HCT116 (cell line): Measurements from ENCODE around the gene IGSF21. TPM values are rescaled to one million over a fixed set of nuclear protein-coding genes. Genes with fewer than 3 reads are reported as not detected.

ENCODE experiments used
- ATAC-seq: fragments of 200-7000 bp; cut with Tn5 transposase; 2 replicates; pipeline ENCODE4 v1.9.1; 2020; ENCODE audit warnings: mild to moderate bottlenecking, moderate library complexity
- BruUV-seq: library from RNA; stranded (reverse); fragments of 400-500 nt; replicated peaks from 2 replicates; lab custom pipeline; 2021; lab: Mats Ljungman, UMichigan
- CTCF ChIA-PET: fragments of 300-600 bp; sonication (Branson Sonifier 250); formaldehyde crosslinking; loops from one replicate; lab custom pipeline; 2021; ENCODE audit warnings: antibody characterized with exemption; lab: Charles Lee
- POLR2A ChIA-PET: fragments of 300-600, 350-600 bp; sonication (Branson Sonifier 250); formaldehyde crosslinking; loops from one replicate; lab custom pipeline; 2021; ENCODE audit warnings: antibody characterized with exemption; lab: Charles Lee
- RAD21 ChIA-PET, 2 experiments: fragments of 300-600 bp; sonication (Branson Sonifier 250); formaldehyde crosslinking; loops; one replicate each; lab custom pipeline; 2023; ENCODE audit warnings: low total read pairs in 2 of 2; ENCODE audit not compliant: uncharacterized antibody in 2 of 2, unreplicated experiment in 2 of 2, low non-redundant PET in 1 of 2; lab: Charles Lee
- DNase-seq: peaks from one replicate; pipeline ENCODE4 v3.0.0-alpha.2; 2010; ENCODE audit warnings: low read depth, low spot score
- H2AFZ ChIP-seq: fragments of 200-600 bp; shearing (Covaris generic), sonication (generic); 2 replicates; pipeline ENCODE4 v1.6.1; 2017; ENCODE audit warnings: low read depth, mixed run types, mixed read lengths, antibody characterized with exemption, low read length; ENCODE audit not compliant: poor library complexity, severe bottlenecking
- H3K27ac ChIP-seq: 2 replicates; pipeline ENCODE4 v1.5.1; 2012; ENCODE audit warnings: low read depth, low read length
- H3K27me3 ChIP-seq: fragments of 200-600 bp; sonication (generic); 2 replicates; pipeline ENCODE4 v1.6.1; 2016; ENCODE audit warnings: mixed run types, low read length, mixed read lengths; ENCODE audit not compliant: insufficient read depth
- H3K36me3 ChIP-seq, 2 experiments: fragments of 200-500 bp in 1 of 2; fragments of 200-600 bp in 1 of 2; sonication (Bioruptor generic) in 1 of 2; sonication (generic) in 1 of 2; 2 replicates each; pipeline versions ENCODE4 v1.5.1 to v1.6.1; 2014 to 2016; ENCODE audit warnings: low read length in 2 of 2, inconsistent platforms in 1 of 2, mixed read lengths in 1 of 2, mixed run types in 1 of 2; ENCODE audit not compliant: insufficient read depth in 2 of 2, control insufficient read depth in 1 of 2
- H3K4me1 ChIP-seq, 2 experiments: fragments of 200-600 bp in 1 of 2; sonication (generic) in 1 of 2; 2 replicates each; pipeline versions ENCODE4 v1.5.1 to v1.6.1; 2012 to 2017; ENCODE audit warnings: low read length in 2 of 2, inconsistent platforms in 1 of 2, mild to moderate bottlenecking in 1 of 2, mixed read lengths in 1 of 2, mixed run types in 1 of 2, moderate library complexity in 1 of 2; ENCODE audit not compliant: insufficient read depth in 2 of 2, control insufficient read depth in 1 of 2
- H3K4me2 ChIP-seq: fragments of 200-600 bp; sonication (generic); 2 replicates; pipeline ENCODE4 v1.6.1; 2017; ENCODE audit warnings: mixed run types, low read length, mixed read lengths
- H3K4me3 ChIP-seq, 2 experiments: fragments of 200-600 bp in 1 of 2; sonication (generic) in 1 of 2; replicated peaks in 1 of 2; 2 replicates each; pipeline ENCODE4 v1.5.1; 2011 to 2016; ENCODE audit warnings: low read length in 2 of 2, control low read depth in 1 of 2, low read depth in 1 of 2, mild to moderate bottlenecking in 1 of 2, mixed read lengths in 1 of 2, mixed run types in 1 of 2
- H3K79me2 ChIP-seq: fragments of 200-600 bp; sonication (generic); 2 replicates; pipeline ENCODE4 v1.6.1; 2017; ENCODE audit warnings: mild to moderate bottlenecking, mixed run types, low read length, moderate library complexity, mixed read lengths; ENCODE audit not compliant: insufficient read depth
- H3K9ac ChIP-seq: fragments of 200-600 bp; sonication (generic); 2 replicates; pipeline ENCODE4 v1.6.1; 2016; ENCODE audit warnings: low read length, mixed read lengths
- H3K9me2 ChIP-seq: fragments of 200-600 bp; sonication (generic), shearing (Covaris generic); 2 replicates; pipeline ENCODE4 v1.6.1; 2017; ENCODE audit warnings: mixed run types, mild to moderate bottlenecking, moderate library complexity; ENCODE audit not compliant: insufficient read depth
- H3K9me3 ChIP-seq, 2 experiments: fragments of 200-500 bp in 1 of 2; fragments of 200-600 bp in 1 of 2; sonication (Bioruptor generic) in 1 of 2; sonication (generic) in 1 of 2; 2 replicates each; pipeline ENCODE4 v1.6.1; 2014 to 2017; ENCODE audit warnings: low read length in 2 of 2, mixed read lengths in 2 of 2, inconsistent platforms in 1 of 2, low read depth in 1 of 2, mild to moderate bottlenecking in 1 of 2, mixed run types in 1 of 2, moderate library complexity in 1 of 2; ENCODE audit not compliant: control insufficient read depth in 1 of 2, insufficient read depth in 1 of 2
- H4K20me1 ChIP-seq: fragments of 200-600 bp; sonication (generic), shearing (Covaris generic); 2 replicates; pipeline ENCODE4 v1.6.1; 2017; ENCODE audit warnings: mixed run types, mild to moderate bottlenecking, moderate library complexity; ENCODE audit not compliant: insufficient read depth
- ATF3 ChIP-seq: IDR thresholded peaks from 2 replicates; pipeline ENCODE4 v1.6.1; 2012
- CEBPB ChIP-seq: IDR thresholded peaks from 2 replicates; pipeline ENCODE4 v1.6.1; 2012; ENCODE audit warnings: low read depth
- EZH2 ChIP-seq: fragments of 200-600 bp; sonication (generic); IDR thresholded peaks from 2 replicates; pipeline ENCODE4 v1.6.1; 2017; ENCODE audit warnings: antibody characterized with exemption, mixed run types
- JUND ChIP-seq: IDR thresholded peaks from 2 replicates; pipeline ENCODE4 v1.6.1; 2012
- POLR2A ChIP-seq: IDR thresholded peaks from 2 replicates; pipeline ENCODE4 v1.7.0; 2011; ENCODE audit warnings: borderline replicate concordance; ENCODE audit not compliant: insufficient read depth, insufficient read length; ENCODE audit errors: extremely low read depth
- SIN3A ChIP-seq: IDR thresholded peaks from 2 replicates; pipeline ENCODE4 v1.6.1; 2012; ENCODE audit warnings: low read depth
- TCF7L2 ChIP-seq: IDR thresholded peaks from 2 replicates; pipeline ENCODE4 v1.7.0; 2011; ENCODE audit warnings: borderline replicate concordance, inconsistent platforms; ENCODE audit not compliant: insufficient read depth, insufficient read length; ENCODE audit errors: extremely low read depth
- YY1 ChIP-seq: IDR thresholded peaks from 2 replicates; pipeline ENCODE4 v1.6.1; 2011; ENCODE audit warnings: low read length, low read depth, moderate library complexity, mild to moderate bottlenecking; ENCODE audit not compliant: insufficient replicate concordance; ENCODE audit errors: extremely low read depth
- ZFX ChIP-seq: fragments of 450-650 bp; IDR thresholded peaks from 2 replicates; pipeline ENCODE4 v1.6.1; 2017
- ZNF274 ChIP-seq: fragments of 200-500 bp; sonication (Bioruptor generic); IDR thresholded peaks from 2 replicates; pipeline ENCODE4 v1.6.1; 2014; ENCODE audit warnings: mild to moderate bottlenecking, low read depth, low read length, inconsistent platforms
- intact Hi-C: fragments of 100-400 bp; cut with micrococcal nuclease; formaldehyde crosslinking; loops from 2 replicates; pipeline ENCODE4 v1.10.0; 2022
- total RNA-seq: library from RNA; stranded (reverse); gene quantifications from one replicate; pipeline ENCODE4 v1.2.1, GENCODE V29; 2021; ENCODE audit not compliant: unreplicated experiment
- TF ChIP-seq, protein P1 (sequence below), 3 experiments: fragments of 200-600 bp in 1 of 3; sonication (generic) in 1 of 3; IDR thresholded peaks in 2 of 3; conservative IDR thresholded peaks in 1 of 3; 2 replicates each; pipeline ENCODE4 v1.5.1; 2012 to 2017; ENCODE audit warnings: low read depth in 2 of 3, low read length in 2 of 3, antibody characterized with exemption in 1 of 3, borderline replicate concordance in 1 of 3, control low read depth in 1 of 3, mild to moderate bottlenecking in 1 of 3, mixed read lengths in 1 of 3, mixed run types in 1 of 3, moderate library complexity in 1 of 3; ENCODE audit not compliant: insufficient read depth in 1 of 3
- TF ChIP-seq, protein P2 (sequence below): IDR thresholded peaks from 2 replicates; pipeline ENCODE4 v1.6.1; 2012
- TF ChIP-seq, protein P3 (sequence below): IDR thresholded peaks from 2 replicates; pipeline ENCODE4 v1.6.1; 2011; ENCODE audit warnings: mild to moderate bottlenecking, low read length, moderate library complexity; ENCODE audit not compliant: insufficient replicate concordance; ENCODE audit errors: extremely low read depth

Gene IGSF21
- total RNA-seq, 1 experiment from 2014 or later = not detected

- no peak overlapping the region for H3K4me3 ChIP-seq
- H3K4me1 ChIP-seq = peaks cover 0 to 3% of the 10 kb centered on the region in 2 experiments; a peak in 1 of 4 replicates
- ATAC-seq = no peak
- no peaks in the 10 kb centered on the region for H3K9me2 ChIP-seq
- H3K4me2 ChIP-seq = no peak overlapping the region
- no peak overlapping the region for H2AFZ ChIP-seq
- no peak for DNase-seq
- POLR2A ChIA-PET = no interaction called here
- H4K20me1 ChIP-seq = no peaks in the 10 kb centered on the region
- CTCF ChIA-PET = no interaction called here
- RAD21 ChIA-PET = no interaction called here
- no peaks in the 10 kb centered on the region for H3K9me3 ChIP-seq
- no peak overlapping the region for H3K27ac ChIP-seq
- no peaks in the 10 kb centered on the region for H3K36me3 ChIP-seq
- intact Hi-C loops = no loop called here
- H3K9ac ChIP-seq = no peak overlapping the region
- no peaks in the 10 kb centered on the region for H3K79me2 ChIP-seq
- no TSS peak for BruUV-seq
- H3K27me3 ChIP-seq = no peaks in the 10 kb centered on the region
- TF ChIP-seq, protein P1, sequence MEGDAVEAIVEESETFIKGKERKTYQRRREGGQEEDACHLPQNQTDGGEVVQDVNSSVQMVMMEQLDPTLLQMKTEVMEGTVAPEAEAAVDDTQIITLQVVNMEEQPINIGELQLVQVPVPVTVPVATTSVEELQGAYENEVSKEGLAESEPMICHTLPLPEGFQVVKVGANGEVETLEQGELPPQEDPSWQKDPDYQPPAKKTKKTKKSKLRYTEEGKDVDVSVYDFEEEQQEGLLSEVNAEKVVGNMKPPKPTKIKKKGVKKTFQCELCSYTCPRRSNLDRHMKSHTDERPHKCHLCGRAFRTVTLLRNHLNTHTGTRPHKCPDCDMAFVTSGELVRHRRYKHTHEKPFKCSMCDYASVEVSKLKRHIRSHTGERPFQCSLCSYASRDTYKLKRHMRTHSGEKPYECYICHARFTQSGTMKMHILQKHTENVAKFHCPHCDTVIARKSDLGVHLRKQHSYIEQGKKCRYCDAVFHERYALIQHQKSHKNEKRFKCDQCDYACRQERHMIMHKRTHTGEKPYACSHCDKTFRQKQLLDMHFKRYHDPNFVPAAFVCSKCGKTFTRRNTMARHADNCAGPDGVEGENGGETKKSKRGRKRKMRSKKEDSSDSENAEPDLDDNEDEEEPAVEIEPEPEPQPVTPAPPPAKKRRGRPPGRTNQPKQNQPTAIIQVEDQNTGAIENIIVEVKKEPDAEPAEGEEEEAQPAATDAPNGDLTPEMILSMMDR (IDR thresholded peaks at IDR 0.05 in 2 of 3, conservative IDR thresholded peaks at IDR 0.05 in 1 of 3; ENCODE audit: borderline replicate concordance in 1 of 3, insufficient read depth in 1 of 3, low read depth in 2 of 3, low read length in 2 of 3) = no peak
- TF ChIP-seq ZNF274 (no peak), TCF7L2 (no peak), SIN3A (no peak), POLR2A (no peak), JUND (no peak), EZH2 (no peak)
These were observed 207.9 kb downstream of the IGSF21 start for GRCh38 chr1:18315449-18315848.

GRCh38 chr1:18316764-18317163, 209.2 kb downstream of the IGSF21 start:
- no peak for DNase-seq
- intact Hi-C loops = no loop called here
- TF ChIP-seq CEBPB = no peak
- no peak for TF ChIP-seq ZFX
- TF ChIP-seq SIN3A = no peak
- no peak for TF ChIP-seq ZNF274
- TF ChIP-seq ATF3 = no peak
- TF ChIP-seq, protein P2, sequence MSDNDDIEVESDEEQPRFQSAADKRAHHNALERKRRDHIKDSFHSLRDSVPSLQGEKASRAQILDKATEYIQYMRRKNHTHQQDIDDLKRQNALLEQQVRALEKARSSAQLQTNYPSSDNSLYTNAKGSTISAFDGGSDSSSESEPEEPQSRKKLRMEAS = no peak
- TF ChIP-seq JUND = no peak
- TF ChIP-seq, protein P3, sequence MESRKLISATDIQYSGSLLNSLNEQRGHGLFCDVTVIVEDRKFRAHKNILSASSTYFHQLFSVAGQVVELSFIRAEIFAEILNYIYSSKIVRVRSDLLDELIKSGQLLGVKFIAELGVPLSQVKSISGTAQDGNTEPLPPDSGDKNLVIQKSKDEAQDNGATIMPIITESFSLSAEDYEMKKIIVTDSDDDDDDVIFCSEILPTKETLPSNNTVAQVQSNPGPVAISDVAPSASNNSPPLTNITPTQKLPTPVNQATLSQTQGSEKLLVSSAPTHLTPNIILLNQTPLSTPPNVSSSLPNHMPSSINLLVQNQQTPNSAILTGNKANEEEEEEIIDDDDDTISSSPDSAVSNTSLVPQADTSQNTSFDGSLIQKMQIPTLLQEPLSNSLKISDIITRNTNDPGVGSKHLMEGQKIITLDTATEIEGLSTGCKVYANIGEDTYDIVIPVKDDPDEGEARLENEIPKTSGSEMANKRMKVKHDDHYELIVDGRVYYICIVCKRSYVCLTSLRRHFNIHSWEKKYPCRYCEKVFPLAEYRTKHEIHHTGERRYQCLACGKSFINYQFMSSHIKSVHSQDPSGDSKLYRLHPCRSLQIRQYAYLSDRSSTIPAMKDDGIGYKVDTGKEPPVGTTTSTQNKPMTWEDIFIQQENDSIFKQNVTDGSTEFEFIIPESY = no peak
- TF ChIP-seq YY1 = no peak
- TF ChIP-seq, protein P1 (IDR thresholded peaks at IDR 0.05 in 2 of 3, conservative IDR thresholded peaks at IDR 0.05 in 1 of 3; ENCODE audit: borderline replicate concordance in 1 of 3, insufficient read depth in 1 of 3, low read depth in 2 of 3, low read length in 2 of 3) = no peak

More at GRCh38 chr1:18316764-18317163, 209.2 kb downstream of the IGSF21 start:
- Histone ChIP-seq H3K4me3 (no peak overlapping the region), H3K27ac (no peak overlapping the region), H3K4me1 (peaks cover 0 to 3% of the 10 kb centered on the region in 2 experiments; a peak in 1 of 4 replicates), H3K27me3 (no peaks in the 10 kb centered on the region), H3K36me3 (no peaks in the 10 kb centered on the region), H3K9ac (no peak overlapping the region), H3K4me2 (no peak overlapping the region), H3K79me2 (no peaks in the 10 kb centered on the region), H3K9me2 (no peaks in the 10 kb centered on the region), H3K9me3 (no peaks in the 10 kb centered on the region), H4K20me1 (no peaks in the 10 kb centered on the region), H2AFZ (no peak overlapping the region)
- ChIA-PET POLR2A (no interaction called here), RAD21 (no interaction called here), CTCF (no interaction called here)
- BruUV-seq = no TSS peak
- no peak for ATAC-seq
